Measurements from ENCODE around the gene PXDN.

PXDN gene

GRCh38 chr2:1594373-1595171 is 149.7 kb downstream of the PXDN start:
- TF ChIP-seq TSHZ2 (CRISPR knock-in tag; IDR thresholded peaks at IDR 0.05) (no peak), TCF4 (CRISPR knock-in tag; IDR thresholded peaks at IDR 0.05; ENCODE audit: borderline replicate concordance) (no peak), CSRNP3 (CRISPR knock-in tag; IDR thresholded peaks at IDR 0.05) (no peak), OSR1 (CRISPR knock-in tag; IDR thresholded peaks at IDR 0.05) (no peak), GLIS3 (CRISPR knock-in tag; IDR thresholded peaks at IDR 0.05) (no peak), POU6F1 (CRISPR knock-in tag; IDR thresholded peaks at IDR 0.05; ENCODE audit: borderline replicate concordance, low read depth) (no peak), ZFP3 (CRISPR knock-in tag; IDR thresholded peaks at IDR 0.05) (no peak), ZC3H10 (CRISPR knock-in tag; IDR thresholded peaks at IDR 0.05) (no peak), ZNF70 (CRISPR knock-in tag; IDR thresholded peaks at IDR 0.05) (no peak), PATZ1 (CRISPR knock-in tag; IDR thresholded peaks at IDR 0.05; ENCODE audit: borderline replicate concordance) (no peak), CREB5 (CRISPR knock-in tag; IDR thresholded peaks at IDR 0.05; ENCODE audit: low read depth) (no peak), BACH2 (CRISPR knock-in tag; IDR thresholded peaks at IDR 0.05; ENCODE audit: borderline replicate concordance) (no peak), PPARA (CRISPR knock-in tag; IDR thresholded peaks at IDR 0.05; ENCODE audit: borderline replicate concordance) (no peak), ESRRG (CRISPR knock-in tag; IDR thresholded peaks at IDR 0.05) (no peak), CSDC2 (CRISPR knock-in tag; IDR thresholded peaks at IDR 0.05) (no peak), ZFP30 (CRISPR knock-in tag; IDR thresholded peaks at IDR 0.05) (no peak), ISL1 (CRISPR knock-in tag; IDR thresholded peaks at IDR 0.05) (no peak), ARNTL (CRISPR knock-in tag; IDR thresholded peaks at IDR 0.05; ENCODE audit: borderline replicate concordance, low read depth) (no peak), SNAI2 (CRISPR knock-in tag; IDR thresholded peaks at IDR 0.05) (no peak)
- ATAC-seq: peak; percentile 3; the same call in 1 of the 3 replicates

- no peak; the same call in 2 of the 3 replicates for ATAC-seq
- TF ChIP-seq BACH2 (CRISPR knock-in tag; IDR thresholded peaks at IDR 0.05; ENCODE audit: borderline replicate concordance): no peak
- TF ChIP-seq PATZ1 (CRISPR knock-in tag; IDR thresholded peaks at IDR 0.05; ENCODE audit: borderline replicate concordance): no peak
- TF ChIP-seq CREB5 (CRISPR knock-in tag; IDR thresholded peaks at IDR 0.05; ENCODE audit: low read depth): no peak
- TF ChIP-seq GLIS3 (CRISPR knock-in tag; IDR thresholded peaks at IDR 0.05): no peak
- TF ChIP-seq ZNF8 (CRISPR knock-in tag; IDR thresholded peaks at IDR 0.05): no peak
- TF ChIP-seq ZNF565 (CRISPR knock-in tag; conservative IDR thresholded peaks at IDR 0.05; ENCODE audit: low read depth): no peak
- TF ChIP-seq ARNTL (CRISPR knock-in tag; IDR thresholded peaks at IDR 0.05; ENCODE audit: borderline replicate concordance, low read depth): no peak
- no peak for TF ChIP-seq CSDC2 (CRISPR knock-in tag; IDR thresholded peaks at IDR 0.05)
- no peak for TF ChIP-seq PPARA (CRISPR knock-in tag; IDR thresholded peaks at IDR 0.05; ENCODE audit: borderline replicate concordance)
- TF ChIP-seq ZC3H10 (CRISPR knock-in tag; IDR thresholded peaks at IDR 0.05): no peak
- TF ChIP-seq CSRNP3 (CRISPR knock-in tag; IDR thresholded peaks at IDR 0.05): no peak
- TF ChIP-seq TCF4 (CRISPR knock-in tag; IDR thresholded peaks at IDR 0.05; ENCODE audit: borderline replicate concordance): no peak
- no peak for TF ChIP-seq ISL1 (CRISPR knock-in tag; IDR thresholded peaks at IDR 0.05)
Measured at GRCh38 chr2:1594123-1594372, 150.3 kb downstream of the PXDN start.
